Measurements from ENCODE around the gene SULF2. TPM values are rescaled to one million over a fixed set of nuclear protein-coding genes. Genes with fewer than 3 reads are reported as not detected.

The SULF2 gene
- total and polyA plus RNA-seq, 9 of the 15 experiments (the other 6 are each of a cell fraction or from before 2014, with no cell fraction given), result 0.33 TPM; not detected in 8

DNA sequence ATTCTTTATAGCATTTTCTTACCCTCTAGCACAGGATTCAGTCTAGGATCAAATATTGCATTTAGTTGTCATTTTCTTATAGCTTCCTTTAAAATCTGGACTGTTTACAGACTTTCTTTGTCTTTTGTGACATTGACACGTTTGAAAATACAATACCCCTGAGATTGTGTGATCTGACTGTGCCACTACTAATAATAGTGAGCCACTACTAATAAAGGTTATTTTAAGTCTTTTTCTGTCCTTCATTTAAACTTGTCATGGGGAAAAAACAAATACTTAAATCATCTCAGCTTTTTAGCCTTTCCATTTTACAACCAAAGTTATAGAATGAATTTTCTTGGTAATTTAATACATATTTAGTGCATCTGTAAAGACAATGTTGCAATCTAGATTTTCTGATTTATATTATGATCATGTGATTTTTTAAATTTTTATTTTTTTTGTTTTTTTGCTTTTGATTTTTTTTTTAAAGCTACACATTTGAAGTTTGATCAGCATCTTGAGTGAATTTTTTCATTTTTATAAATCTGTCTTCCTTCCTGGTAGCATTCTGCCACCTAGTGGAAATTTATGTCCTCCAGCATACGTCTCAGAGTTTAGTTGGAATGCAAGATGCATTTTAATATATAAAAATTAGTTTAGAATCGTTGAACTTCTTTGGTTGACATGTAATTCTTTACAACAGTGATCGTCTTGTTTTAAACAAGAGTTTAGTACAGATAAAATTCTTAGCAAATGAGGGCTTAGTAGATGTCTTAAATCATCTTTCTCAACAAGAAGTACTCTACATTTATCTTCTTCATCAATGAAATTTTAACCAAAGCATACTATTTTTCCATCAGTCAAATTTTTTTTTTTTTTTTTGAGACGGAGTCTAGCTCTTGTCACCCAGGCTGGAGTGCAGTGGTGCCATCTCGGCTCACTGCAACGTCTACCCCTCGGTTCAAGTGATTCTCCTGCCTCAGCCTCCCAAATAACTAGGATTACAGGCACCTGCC lies 164.2 kb downstream of the SULF2 start (continued):
- TF ChIP-seq KAT7 (CRISPR knock-in tag; IDR thresholded peaks at IDR 0.05; ENCODE audit: borderline replicate concordance) (no peak), GABPB1 (CRISPR knock-in tag; IDR thresholded peaks at IDR 0.05) (no peak), CBX2 (IDR thresholded peaks at IDR 0.05; ENCODE audit: insufficient read depth, low read length, poor library complexity, severe bottlenecking) (no peak), TAF15 (IDR thresholded peaks at IDR 0.05; ENCODE audit: low read depth, low read length) (no peak), BRF1 (IDR thresholded peaks at IDR 0.05; ENCODE audit: borderline replicate concordance, extremely low read depth, insufficient read length) (no peak), SAFB (IDR thresholded peaks at IDR 0.05; ENCODE audit: borderline replicate concordance, low read depth, low read length) (no peak), STAT5A (IDR thresholded peaks at IDR 0.05; ENCODE audit: borderline replicate concordance, low read length) (no peak), TOE1 (IDR thresholded peaks at IDR 0.05; ENCODE audit: borderline replicate concordance) (peak; percentile 73; the same call in 1 of the 2 replicates), TOE1 (CRISPR knock-in tag; IDR thresholded peaks at IDR 0.05; ENCODE audit: borderline replicate concordance, low read depth) (no peak), LEF1 (IDR thresholded peaks at IDR 0.05) (no peak), SRSF1 (IDR thresholded peaks at IDR 0.05; ENCODE audit: low read depth, low read length) (no peak), ELF4 (CRISPR knock-in tag; IDR thresholded peaks at IDR 0.05) (no peak), RBM25 (IDR thresholded peaks at IDR 0.05; ENCODE audit: low read depth, low read length, severe bottlenecking) (no peak), MCM2 (IDR thresholded peaks at IDR 0.05; ENCODE audit: low read depth) (no peak), ATF1 (CRISPR knock-in tag; IDR thresholded peaks at IDR 0.05) (no peak), ATF1 (tag; IDR thresholded peaks at IDR 0.05) (no peak), ZNF384 (IDR thresholded peaks at IDR 0.05; ENCODE audit: low read depth, low read length) (peak; percentile 83), LCOR (CRISPR knock-in tag; IDR thresholded peaks at IDR 0.05) (no peak), ZNF830 (CRISPR knock-in tag; IDR thresholded peaks at IDR 0.05) (no peak)
- TF ChIP-seq, protein P1, sequence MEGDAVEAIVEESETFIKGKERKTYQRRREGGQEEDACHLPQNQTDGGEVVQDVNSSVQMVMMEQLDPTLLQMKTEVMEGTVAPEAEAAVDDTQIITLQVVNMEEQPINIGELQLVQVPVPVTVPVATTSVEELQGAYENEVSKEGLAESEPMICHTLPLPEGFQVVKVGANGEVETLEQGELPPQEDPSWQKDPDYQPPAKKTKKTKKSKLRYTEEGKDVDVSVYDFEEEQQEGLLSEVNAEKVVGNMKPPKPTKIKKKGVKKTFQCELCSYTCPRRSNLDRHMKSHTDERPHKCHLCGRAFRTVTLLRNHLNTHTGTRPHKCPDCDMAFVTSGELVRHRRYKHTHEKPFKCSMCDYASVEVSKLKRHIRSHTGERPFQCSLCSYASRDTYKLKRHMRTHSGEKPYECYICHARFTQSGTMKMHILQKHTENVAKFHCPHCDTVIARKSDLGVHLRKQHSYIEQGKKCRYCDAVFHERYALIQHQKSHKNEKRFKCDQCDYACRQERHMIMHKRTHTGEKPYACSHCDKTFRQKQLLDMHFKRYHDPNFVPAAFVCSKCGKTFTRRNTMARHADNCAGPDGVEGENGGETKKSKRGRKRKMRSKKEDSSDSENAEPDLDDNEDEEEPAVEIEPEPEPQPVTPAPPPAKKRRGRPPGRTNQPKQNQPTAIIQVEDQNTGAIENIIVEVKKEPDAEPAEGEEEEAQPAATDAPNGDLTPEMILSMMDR (IDR thresholded peaks at IDR 0.05 in 2 of 3, conservative IDR thresholded peaks at IDR 0.05 in 1 of 3; ENCODE audit: insufficient read depth in 2 of 3, low read depth in 1 of 3, low read length in 3 of 3), result peak in 2 of 3 experiments; percentile 57 to 90; a peak in 4 of 6 replicates
- TF ChIP-seq, protein P2, sequence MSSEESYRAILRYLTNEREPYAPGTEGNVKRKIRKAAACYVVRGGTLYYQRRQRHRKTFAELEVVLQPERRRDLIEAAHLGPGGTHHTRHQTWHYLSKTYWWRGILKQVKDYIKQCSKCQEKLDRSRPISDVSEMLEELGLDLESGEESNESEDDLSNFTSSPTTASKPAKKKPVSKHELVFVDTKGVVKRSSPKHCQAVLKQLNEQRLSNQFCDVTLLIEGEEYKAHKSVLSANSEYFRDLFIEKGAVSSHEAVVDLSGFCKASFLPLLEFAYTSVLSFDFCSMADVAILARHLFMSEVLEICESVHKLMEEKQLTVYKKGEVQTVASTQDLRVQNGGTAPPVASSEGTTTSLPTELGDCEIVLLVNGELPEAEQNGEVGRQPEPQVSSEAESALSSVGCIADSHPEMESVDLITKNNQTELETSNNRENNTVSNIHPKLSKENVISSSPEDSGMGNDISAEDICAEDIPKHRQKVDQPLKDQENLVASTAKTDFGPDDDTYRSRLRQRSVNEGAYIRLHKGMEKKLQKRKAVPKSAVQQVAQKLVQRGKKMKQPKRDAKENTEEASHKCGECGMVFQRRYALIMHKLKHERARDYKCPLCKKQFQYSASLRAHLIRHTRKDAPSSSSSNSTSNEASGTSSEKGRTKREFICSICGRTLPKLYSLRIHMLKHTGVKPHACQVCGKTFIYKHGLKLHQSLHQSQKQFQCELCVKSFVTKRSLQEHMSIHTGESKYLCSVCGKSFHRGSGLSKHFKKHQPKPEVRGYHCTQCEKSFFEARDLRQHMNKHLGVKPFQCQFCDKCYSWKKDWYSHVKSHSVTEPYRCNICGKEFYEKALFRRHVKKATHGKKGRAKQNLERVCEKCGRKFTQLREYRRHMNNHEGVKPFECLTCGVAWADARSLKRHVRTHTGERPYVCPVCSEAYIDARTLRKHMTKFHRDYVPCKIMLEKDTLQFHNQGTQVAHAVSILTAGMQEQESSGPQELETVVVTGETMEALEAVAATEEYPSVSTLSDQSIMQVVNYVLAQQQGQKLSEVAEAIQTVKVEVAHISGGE (CRISPR knock-in tag; IDR thresholded peaks at IDR 0.05), result peak in 1 of 3 experiments; percentile 75; a peak in 2 of 6 replicates
